GM23338 (cell line): ENCODE results near the gene SLC25A13. TPM values are rescaled to one million over a fixed set of nuclear protein-coding genes. Genes with fewer than 3 reads are reported as not detected.

Experiments
- ATAC-seq: fragments of 200-7000 bp; cut with Tn5 transposase; 3 replicates; pipeline ENCODE4 v1.9.1; 2020
- DNase-seq: peaks from one replicate; pipeline ENCODE4 v3.0.0-alpha.2; 2015; ENCODE audit warnings: low spot score
- H2AFZ ChIP-seq: fragments of 200-600 bp; sonication (generic); 2 replicates; pipeline ENCODE4 v1.8.0; 2016; ENCODE audit warnings: antibody characterized with exemption, mild to moderate bottlenecking, moderate library complexity
- H3F3A ChIP-seq: fragments of 200-600 bp; sonication (generic); replicated peaks from 2 replicates; pipeline ENCODE4 v1.8.0; 2017; ENCODE audit warnings: antibody characterized with exemption, mixed run types, low read depth
- H3K27ac ChIP-seq: fragments of 200-600 bp; sonication (generic); 2 replicates; pipeline ENCODE4 v1.6.1; 2016; ENCODE audit warnings: low read depth
- H3K27me3 ChIP-seq: fragments of 200-600 bp; sonication (generic); 2 replicates; pipeline ENCODE4 v1.8.0; 2016; ENCODE audit warnings: mild to moderate bottlenecking, mixed run types, moderate library complexity; ENCODE audit not compliant: insufficient read depth
- H3K36me3 ChIP-seq: fragments of 200-600 bp; sonication (generic); 2 replicates; pipeline ENCODE4 v1.8.0; 2016; ENCODE audit warnings: mild to moderate bottlenecking; ENCODE audit not compliant: insufficient read depth
- H3K4me1 ChIP-seq: fragments of 200-600 bp; sonication (generic); 2 replicates; pipeline ENCODE4 v1.8.0; 2016; ENCODE audit warnings: mild to moderate bottlenecking, moderate library complexity; ENCODE audit not compliant: insufficient read depth
- H3K4me2 ChIP-seq: fragments of 200-600 bp; sonication (generic); 2 replicates; pipeline ENCODE4 v1.7.1; 2017; ENCODE audit warnings: mixed run types
- H3K4me3 ChIP-seq: fragments of 200-600 bp; sonication (generic); 2 replicates; pipeline ENCODE4 v1.6.1; 2016; ENCODE audit warnings: mixed run types
- H3K79me2 ChIP-seq: fragments of 200-600 bp; sonication (generic); replicated peaks from 2 replicates; pipeline ENCODE4 v1.8.0; 2017; ENCODE audit warnings: mild to moderate bottlenecking; ENCODE audit not compliant: insufficient read depth
- H3K9me2 ChIP-seq: fragments of 200-600 bp; sonication (generic); 2 replicates; pipeline ENCODE4 v1.8.0; 2017; ENCODE audit not compliant: insufficient read depth
- H4K20me1 ChIP-seq: fragments of 200-600 bp; sonication (generic); replicated peaks from 2 replicates; pipeline ENCODE4 v1.8.0; 2017; ENCODE audit warnings: mild to moderate bottlenecking; ENCODE audit not compliant: insufficient read depth
- H3K27ac Mint-ChIP-seq: 2 replicates; pipeline ENCODE4 v1.8.0; 2020; ENCODE audit warnings: inconsistent platforms, mild to moderate bottlenecking, moderate library complexity, mixed read lengths
- H3K27me3 Mint-ChIP-seq: 3 replicates; pipeline ENCODE4 v1.8.0; 2022; ENCODE audit warnings: low read depth, mild to moderate bottlenecking, moderate library complexity, mixed read lengths, inconsistent platforms; ENCODE audit not compliant: insufficient read depth, poor library complexity
- H3K36me3 Mint-ChIP-seq: 3 replicates; pipeline ENCODE4 v1.8.0; 2021; ENCODE audit warnings: low read depth, mild to moderate bottlenecking, inconsistent platforms, moderate library complexity, mixed read lengths
- H3K4me1 Mint-ChIP-seq: 3 replicates; pipeline ENCODE4 v1.8.0; 2020; ENCODE audit warnings: mild to moderate bottlenecking, inconsistent platforms, mixed read lengths
- H3K4me3 Mint-ChIP-seq: 3 replicates; pipeline ENCODE4 v1.8.0; 2021; ENCODE audit warnings: moderate library complexity, mild to moderate bottlenecking, inconsistent platforms, mixed read lengths
- H3K9me3 Mint-ChIP-seq: 3 replicates; pipeline ENCODE4 v1.8.0; 2020; ENCODE audit warnings: moderate library complexity, mild to moderate bottlenecking, inconsistent platforms, mixed read lengths
- EZH2phosphoT487 ChIP-seq: fragments of 200-600 bp; sonication (generic); IDR thresholded peaks from one replicate; pipeline ENCODE4 v1.8.1; 2018; ENCODE audit warnings: antibody characterized with exemption; ENCODE audit not compliant: unreplicated experiment
- JUNB ChIP-seq: IDR thresholded peaks from one replicate; pipeline ENCODE4 v1.6.1; 2016; ENCODE audit warnings: antibody characterized with exemption; ENCODE audit not compliant: unreplicated experiment
- POLR2AphosphoS5 ChIP-seq: IDR thresholded peaks from 2 replicates; pipeline ENCODE4 v1.6.1; 2016; ENCODE audit warnings: antibody characterized with exemption, low read depth
- STAT1 ChIP-seq: IDR thresholded peaks from one replicate; pipeline ENCODE4 v1.6.1; 2016; ENCODE audit warnings: antibody characterized with exemption; ENCODE audit not compliant: unreplicated experiment
- ZNF331 ChIP-seq: fragments of 250-450 bp; sonication (Bioruptor Pico); IDR thresholded peaks from 2 replicates; pipeline ENCODE4 v1.5.0; 2020; ENCODE audit warnings: low read depth, mild to moderate bottlenecking, moderate library complexity
- polyA plus RNA-seq: library from polyadenylated mRNA; unstranded; fragments of >200 nt; fragmentation: Nextera tagmentation; extraction: Ambion mirVana; gene quantifications from 2 replicates; pipeline ENCODE4 v1.2.1, GENCODE V29; 2016
- total RNA-seq: library from RNA; depleted of rRNA; stranded (reverse); fragments of >200 nt; shearing (Covaris generic); gene quantifications from 2 replicates; pipeline ENCODE4 v1.2.3, GENCODE V29; 2014
- TF ChIP-seq, protein P1 (sequence below): IDR thresholded peaks from 2 replicates; pipeline ENCODE4 v1.6.1; 2016; ENCODE audit warnings: antibody characterized with exemption
- TF ChIP-seq, protein P2 (sequence below), 2 experiments: fragments of 200-600 bp in 1 of 2; sonication (generic) in 1 of 2; conservative IDR thresholded peaks; 2 replicates each; pipeline versions ENCODE4 v1.5.1 to v1.6.1; 2016 to 2017; ENCODE audit warnings: antibody characterized with exemption in 2 of 2, low read depth in 2 of 2, mild to moderate bottlenecking in 2 of 2, moderate library complexity in 1 of 2

The SLC25A13 gene
- total and polyA plus RNA-seq, 2 experiments from 2014 or later = 51.1 to 84.6 TPM

DNA sequence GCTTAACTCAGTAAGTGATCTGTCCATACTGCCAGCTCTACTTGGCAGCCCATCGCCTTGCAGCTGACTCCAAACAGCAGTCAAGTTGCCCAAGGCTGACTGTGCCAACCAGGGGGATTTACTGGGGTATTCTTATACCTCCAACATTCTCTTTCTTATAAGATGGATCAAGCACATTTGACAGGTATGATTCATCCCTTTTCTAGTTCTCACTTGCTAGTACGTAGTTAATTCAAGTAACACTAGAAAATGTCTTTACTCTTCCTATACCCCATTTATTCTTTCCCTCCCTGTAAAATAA lies 77.0 kb downstream of the SLC25A13 start:
- no peaks in the 10 kb centered on the region for H3K9me3 Mint-ChIP-seq
- Histone ChIP-seq H3K4me1 (peaks cover 10% of the 10 kb centered on the region), H3K4me3 (no peak overlapping the region), H3K9me2 (no peaks in the 10 kb centered on the region), H3K27ac (no peak overlapping the region), H3K79me2 (peaks cover 50% of the 10 kb centered on the region), H3K36me3 (no peaks in the 10 kb centered on the region), H2AFZ (no peak overlapping the region), H4K20me1 (0 out of 2 replicates have a peak, but pooled peaks cover 8% of the 10 kb centered on the region), H3K27me3 (no peaks in the 10 kb centered on the region), H3K4me2 (no peak overlapping the region), H3F3A (no peaks in the 10 kb centered on the region)
- no peak overlapping the region for H3K27ac Mint-ChIP-seq
- peaks cover 3% of the 10 kb centered on the region for H3K27me3 Mint-ChIP-seq
- peaks cover 10% of the 10 kb centered on the region; the same call in 2 of the 3 replicates for H3K4me1 Mint-ChIP-seq
- ATAC-seq (no peak), DNase-seq (no peak)
- H3K4me3 Mint-ChIP-seq = no peak overlapping the region
- H3K36me3 Mint-ChIP-seq = no peaks in the 10 kb centered on the region
- TF ChIP-seq, protein P1, sequence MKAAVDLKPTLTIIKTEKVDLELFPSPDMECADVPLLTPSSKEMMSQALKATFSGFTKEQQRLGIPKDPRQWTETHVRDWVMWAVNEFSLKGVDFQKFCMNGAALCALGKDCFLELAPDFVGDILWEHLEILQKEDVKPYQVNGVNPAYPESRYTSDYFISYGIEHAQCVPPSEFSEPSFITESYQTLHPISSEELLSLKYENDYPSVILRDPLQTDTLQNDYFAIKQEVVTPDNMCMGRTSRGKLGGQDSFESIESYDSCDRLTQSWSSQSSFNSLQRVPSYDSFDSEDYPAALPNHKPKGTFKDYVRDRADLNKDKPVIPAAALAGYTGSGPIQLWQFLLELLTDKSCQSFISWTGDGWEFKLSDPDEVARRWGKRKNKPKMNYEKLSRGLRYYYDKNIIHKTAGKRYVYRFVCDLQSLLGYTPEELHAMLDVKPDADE = no peak

- no peak for ATAC-seq
- Histone ChIP-seq H3K4me2 (no peak overlapping the region), H3K4me3 (no peak overlapping the region), H3K36me3 (no peaks in the 10 kb centered on the region), H2AFZ (no peak overlapping the region), H3K4me1 (peaks cover 10% of the 10 kb centered on the region), H3K79me2 (peaks cover 52% of the 10 kb centered on the region), H3K27me3 (no peaks in the 10 kb centered on the region), H3K9me2 (no peaks in the 10 kb centered on the region), H3F3A (no peaks in the 10 kb centered on the region), H4K20me1 (peaks cover 12% of the 10 kb centered on the region; the same call in 1 of the 2 replicates), H3K27ac (no peak overlapping the region)
- Mint-ChIP-seq H3K36me3 (no peaks in the 10 kb centered on the region), H3K9me3 (no peaks in the 10 kb centered on the region), H3K27ac (no peak overlapping the region), H3K4me1 (peaks cover 9% of the 10 kb centered on the region; the same call in 2 of the 3 replicates), H3K4me3 (no peak overlapping the region), H3K27me3 (peaks cover 3% of the 10 kb centered on the region)
- DNase-seq = no peak
- no peak for TF ChIP-seq STAT1
- TF ChIP-seq, protein P2, sequence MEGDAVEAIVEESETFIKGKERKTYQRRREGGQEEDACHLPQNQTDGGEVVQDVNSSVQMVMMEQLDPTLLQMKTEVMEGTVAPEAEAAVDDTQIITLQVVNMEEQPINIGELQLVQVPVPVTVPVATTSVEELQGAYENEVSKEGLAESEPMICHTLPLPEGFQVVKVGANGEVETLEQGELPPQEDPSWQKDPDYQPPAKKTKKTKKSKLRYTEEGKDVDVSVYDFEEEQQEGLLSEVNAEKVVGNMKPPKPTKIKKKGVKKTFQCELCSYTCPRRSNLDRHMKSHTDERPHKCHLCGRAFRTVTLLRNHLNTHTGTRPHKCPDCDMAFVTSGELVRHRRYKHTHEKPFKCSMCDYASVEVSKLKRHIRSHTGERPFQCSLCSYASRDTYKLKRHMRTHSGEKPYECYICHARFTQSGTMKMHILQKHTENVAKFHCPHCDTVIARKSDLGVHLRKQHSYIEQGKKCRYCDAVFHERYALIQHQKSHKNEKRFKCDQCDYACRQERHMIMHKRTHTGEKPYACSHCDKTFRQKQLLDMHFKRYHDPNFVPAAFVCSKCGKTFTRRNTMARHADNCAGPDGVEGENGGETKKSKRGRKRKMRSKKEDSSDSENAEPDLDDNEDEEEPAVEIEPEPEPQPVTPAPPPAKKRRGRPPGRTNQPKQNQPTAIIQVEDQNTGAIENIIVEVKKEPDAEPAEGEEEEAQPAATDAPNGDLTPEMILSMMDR (conservative IDR thresholded peaks at IDR 0.05; ENCODE audit: low read depth in 2 of 2) = no peak
- TF ChIP-seq JUNB = no peak
- TF ChIP-seq POLR2AphosphoS5 = no peak
- no peak for TF ChIP-seq EZH2phosphoT487
- no peak for TF ChIP-seq ZNF331 (CRISPR knock-in tag)
Measured at GRCh38 chr7:96244244-96244991, 77.5 kb downstream of the SLC25A13 start.
